Measurements from ENCODE around the gene TMEM19.

TMEM19 gene

GRCh38 chr12:71685914-71686657 is at the start of gene TMEM19:
Gene TMEM19, plus strand, starts transcription at chr12:71686082. Its CDS starts 599 bp downstream, at chr12:71686681.
- peak within 1 kb of the TSS; percentile 82 for H3K4me3 ChIP-seq (replicated peaks; ENCODE audit: low read depth, low read length)
- TF ChIP-seq CTCF (IDR thresholded peaks at IDR 0.05; ENCODE audit: low read length, missing control alignments), result peak; percentile 16
- peak; percentile 91 for DNase-seq (ENCODE audit: low read depth)

GRCh38 chr12:71636704-71637115 is 49.2 kb upstream of the TMEM19 start:
- H3K4me3 ChIP-seq (replicated peaks; ENCODE audit: low read depth, low read length), result no peak overlapping the region
- DNase-seq (ENCODE audit: low read depth), result peak; percentile 85
- peak; percentile 93 for TF ChIP-seq CTCF (IDR thresholded peaks at IDR 0.05; ENCODE audit: low read length, missing control alignments)

- no peak overlapping the region for H3K4me3 ChIP-seq (replicated peaks; ENCODE audit: low read depth, low read length)
- no peak for DNase-seq (ENCODE audit: low read depth)
- TF ChIP-seq CTCF (IDR thresholded peaks at IDR 0.05; ENCODE audit: low read length, missing control alignments), result no peak
These were observed 47.4 kb upstream of the TMEM19 start for GRCh38 chr12:71638499-71638898.

GRCh38 chr12:71639341-71639760 is 46.5 kb upstream of the TMEM19 start:
- peak; percentile 22 for TF ChIP-seq CTCF (IDR thresholded peaks at IDR 0.05; ENCODE audit: low read length, missing control alignments)
- no peak overlapping the region for H3K4me3 ChIP-seq (replicated peaks; ENCODE audit: low read depth, low read length)
- DNase-seq (ENCODE audit: low read depth), result no peak

GRCh38 chr12:71640316-71640715 is 45.6 kb upstream of the TMEM19 start:
- no peak for DNase-seq (ENCODE audit: low read depth)
- TF ChIP-seq CTCF (IDR thresholded peaks at IDR 0.05; ENCODE audit: low read length, missing control alignments), result no peak
- no peak overlapping the region for H3K4me3 ChIP-seq (replicated peaks; ENCODE audit: low read depth, low read length)

GRCh38 chr12:71641390-71641789 is 44.5 kb upstream of the TMEM19 start:
- no peak for DNase-seq (ENCODE audit: low read depth)
- no peak for TF ChIP-seq CTCF (IDR thresholded peaks at IDR 0.05; ENCODE audit: low read length, missing control alignments)
- H3K4me3 ChIP-seq (replicated peaks; ENCODE audit: low read depth, low read length), result no peak overlapping the region

- TF ChIP-seq CTCF (IDR thresholded peaks at IDR 0.05; ENCODE audit: low read length, missing control alignments), result no peak
- DNase-seq (ENCODE audit: low read depth), result no peak
These were observed 43.6 kb upstream of the TMEM19 start for GRCh38 chr12:71642264-71642663.

More at GRCh38 chr12:71642264-71642663, 43.6 kb upstream of the TMEM19 start:
- H3K4me3 ChIP-seq (replicated peaks; ENCODE audit: low read depth, low read length), result no peak overlapping the region
